Fibroblast of skin of right biceps (primary cell): ENCODE results near the gene RPS17.
"Not testable (repeated sequence)": the region's sequence is repeated elsewhere in the genome, so short reads cannot be mapped to it uniquely, and the experiment has no call there.

ENCODE experiments used
- DNase-seq: peaks from one replicate; pipeline ENCODE4 v3.0.0-alpha.2; 2013

The RPS17 gene

DNA sequence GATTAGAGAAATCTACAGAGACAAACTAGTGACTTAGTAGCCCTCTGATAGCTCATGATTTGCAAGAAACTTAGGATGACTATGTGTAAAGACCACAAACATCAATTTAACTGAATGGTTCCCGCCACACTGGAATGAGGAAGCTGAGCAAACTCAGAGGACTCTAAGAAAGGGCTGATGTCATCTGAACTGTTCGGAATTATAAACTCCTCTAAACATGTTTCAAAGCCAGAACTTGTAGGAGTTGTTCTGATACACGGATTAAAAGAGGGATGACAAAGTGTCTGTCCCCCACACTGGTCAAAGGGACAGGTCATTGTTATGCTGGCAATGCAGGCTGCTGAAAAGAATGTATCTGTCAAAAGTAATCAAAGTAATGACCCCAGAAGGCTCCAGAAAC, 34.4 kb downstream of the RPS17 start:
- not testable (repeated sequence) for DNase-seq

DNA sequence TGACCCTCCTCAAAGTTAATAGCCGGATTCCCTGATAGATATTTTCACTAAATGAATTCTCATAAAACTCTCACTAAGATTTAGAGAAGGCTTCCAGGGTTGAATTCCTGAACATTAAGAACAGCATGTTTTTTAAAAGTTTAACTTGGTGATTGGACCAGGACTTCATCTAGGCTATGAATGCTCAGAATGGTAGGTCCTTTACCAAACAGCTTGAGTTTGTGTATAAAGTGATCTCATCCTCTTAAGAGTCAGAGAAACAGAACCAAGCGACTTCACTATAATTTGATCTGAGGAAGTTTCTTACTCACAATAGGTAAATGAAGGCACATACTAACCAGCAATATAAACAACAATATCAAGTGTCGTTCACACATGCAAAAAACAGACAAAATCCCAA, 36.2 kb downstream of the RPS17 start:
- DNase-seq = not testable (repeated sequence)

- DNase-seq = not testable (repeated sequence)
Observed at GRCh38 chr15:82502700-82503339, 37.4 kb downstream of the RPS17 start.

- DNase-seq = peak; percentile 8
Observed at GRCh38 chr15:82500772-82501171, 39.5 kb downstream of the RPS17 start.

DNA sequence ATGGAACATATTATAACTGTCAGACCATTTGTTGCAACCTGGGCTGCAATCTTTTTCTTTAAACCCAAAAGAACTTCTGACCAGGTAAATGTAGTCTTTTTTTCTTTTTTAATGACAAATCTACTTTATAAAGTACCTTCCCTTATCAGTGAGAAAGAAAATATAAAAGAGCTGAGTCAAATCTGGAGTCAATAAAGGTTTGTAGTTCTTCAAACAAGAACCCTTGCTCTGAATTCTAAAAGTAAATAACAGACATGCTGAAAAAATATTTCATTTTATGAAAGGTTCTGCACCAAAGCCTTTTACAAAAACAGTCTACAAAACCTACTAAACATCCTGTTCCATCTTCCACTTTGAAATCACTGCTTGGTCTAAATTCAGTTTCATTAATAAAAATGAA, 42.3 kb downstream of the RPS17 start:
- DNase-seq = not testable (repeated sequence)

GRCh38 chr15:82488250-82488649, 52.0 kb downstream of the RPS17 start:
- DNase-seq = not testable (repeated sequence)

DNA sequence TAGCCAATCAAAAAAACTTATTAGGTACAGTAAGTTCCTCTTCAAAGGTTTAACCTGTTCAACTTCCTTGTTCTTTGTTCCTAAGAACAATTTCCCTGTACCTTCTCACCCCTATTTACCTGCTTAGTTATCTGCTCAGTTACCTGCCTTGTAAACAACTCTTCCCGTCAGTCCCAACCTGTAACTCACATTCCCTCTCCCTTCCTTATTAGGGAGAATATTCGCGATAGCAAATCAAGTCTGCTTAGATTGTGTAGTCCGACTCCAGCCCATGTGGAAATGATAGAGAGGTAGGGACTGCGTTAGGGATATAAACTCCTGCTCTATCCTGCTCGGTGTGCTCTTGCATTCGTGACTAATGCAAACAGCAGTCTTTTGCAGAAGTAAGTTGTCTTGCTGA, 53.2 kb downstream of the RPS17 start:
- DNase-seq = not testable (repeated sequence)
